Astrocyte (in vitro differentiated cells and primary cell): ENCODE data around the gene BMPER.

Experiments
- EZH2 ChIP-seq: IDR thresholded peaks from 2 replicates; pipeline ENCODE4 v1.6.1; 2012; ENCODE audit warnings: mild to moderate bottlenecking, low read length, inconsistent platforms; ENCODE audit not compliant: insufficient read depth
- TF ChIP-seq, protein P1 (sequence below): IDR thresholded peaks from 2 replicates; pipeline ENCODE4 v1.5.1; 2011; ENCODE audit warnings: low read depth, mild to moderate bottlenecking, inconsistent platforms, low read length, moderate library complexity; ENCODE audit not compliant: insufficient read depth

DNA sequence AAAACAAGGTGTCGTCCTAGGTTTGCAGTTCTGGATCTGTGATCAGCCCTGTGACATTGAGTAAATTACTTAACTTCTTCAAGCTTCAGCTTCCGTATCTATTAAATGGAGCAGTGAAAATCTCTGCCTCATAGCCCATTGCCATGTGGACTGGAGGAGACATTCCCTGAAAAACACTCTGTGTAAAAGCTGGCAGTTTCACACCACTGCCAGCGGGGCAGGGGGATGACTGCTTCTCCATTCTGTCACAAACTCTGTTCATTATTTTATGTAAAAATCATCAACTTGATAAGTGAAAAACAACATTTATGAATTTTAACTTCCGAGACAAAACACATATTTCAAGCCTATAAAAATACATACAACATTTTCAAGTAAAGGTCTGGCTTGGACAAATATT lies 234.7 kb downstream of the BMPER start:
- TF ChIP-seq, protein P1, sequence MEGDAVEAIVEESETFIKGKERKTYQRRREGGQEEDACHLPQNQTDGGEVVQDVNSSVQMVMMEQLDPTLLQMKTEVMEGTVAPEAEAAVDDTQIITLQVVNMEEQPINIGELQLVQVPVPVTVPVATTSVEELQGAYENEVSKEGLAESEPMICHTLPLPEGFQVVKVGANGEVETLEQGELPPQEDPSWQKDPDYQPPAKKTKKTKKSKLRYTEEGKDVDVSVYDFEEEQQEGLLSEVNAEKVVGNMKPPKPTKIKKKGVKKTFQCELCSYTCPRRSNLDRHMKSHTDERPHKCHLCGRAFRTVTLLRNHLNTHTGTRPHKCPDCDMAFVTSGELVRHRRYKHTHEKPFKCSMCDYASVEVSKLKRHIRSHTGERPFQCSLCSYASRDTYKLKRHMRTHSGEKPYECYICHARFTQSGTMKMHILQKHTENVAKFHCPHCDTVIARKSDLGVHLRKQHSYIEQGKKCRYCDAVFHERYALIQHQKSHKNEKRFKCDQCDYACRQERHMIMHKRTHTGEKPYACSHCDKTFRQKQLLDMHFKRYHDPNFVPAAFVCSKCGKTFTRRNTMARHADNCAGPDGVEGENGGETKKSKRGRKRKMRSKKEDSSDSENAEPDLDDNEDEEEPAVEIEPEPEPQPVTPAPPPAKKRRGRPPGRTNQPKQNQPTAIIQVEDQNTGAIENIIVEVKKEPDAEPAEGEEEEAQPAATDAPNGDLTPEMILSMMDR: no peak
- no peak for TF ChIP-seq EZH2
